ENCODE measurements around the gene NUDT4. TPM values are rescaled to one million over a fixed set of nuclear protein-coding genes. Genes with fewer than 3 reads are reported as not detected.

The NUDT4 gene
- polyA plus RNA-seq, 3 donors: 20.7 to 43.8 (median 35.6) TPM

DNA sequence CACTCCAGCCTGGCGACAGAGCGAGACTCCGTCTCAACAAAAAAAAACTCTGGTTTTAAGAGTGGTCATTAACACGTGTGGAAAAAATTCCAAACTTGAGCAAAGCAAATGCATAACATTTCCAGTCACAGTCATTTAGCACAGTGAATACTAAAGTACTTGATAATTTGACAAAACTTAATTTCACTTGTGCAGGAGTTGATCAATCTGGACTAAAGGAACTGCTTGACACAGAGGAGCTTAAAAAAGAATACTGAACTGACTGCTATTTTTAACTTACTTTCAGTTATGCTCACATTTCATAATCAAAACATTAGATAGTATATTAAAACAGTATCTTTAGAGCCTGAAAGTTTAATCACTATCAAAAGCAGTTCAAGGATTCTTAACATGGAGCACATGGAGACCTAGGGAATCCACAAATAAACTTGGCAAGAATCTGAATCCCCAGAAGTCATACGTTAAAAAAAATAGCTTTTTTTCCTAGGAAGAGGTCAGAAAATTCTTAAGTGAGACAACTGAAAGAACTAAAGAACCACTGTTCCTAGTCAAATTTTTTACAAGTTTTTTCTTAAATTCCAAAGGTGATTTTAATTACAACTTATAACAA is 56.6 kb downstream of the NUDT4 start:
- no peaks in the 10 kb centered on the region for H3K27me3 ChIP-seq (ENCODE audit: control insufficient read depth in 2 of 2, insufficient read depth in 2 of 2, low read length in 2 of 2)
- H3K9me3 ChIP-seq (replicated peaks in 1 of 2; ENCODE audit: control insufficient read depth in 1 of 2, insufficient read depth in 1 of 2, low read length in 2 of 2): no peaks in the 10 kb centered on the region
- H3K9me3 Mint-ChIP-seq: no peaks in the 10 kb centered on the region
- no peak overlapping the region for H2AFZ ChIP-seq (ENCODE audit: insufficient read depth, low read depth, low read length, poor library complexity, severe bottlenecking)
- H3K27ac ChIP-seq (ENCODE audit: low read depth in 1 of 2, low read length in 2 of 2): peak overlapping the region; percentile 48 to 73
- peaks cover 0 to 1% of the 10 kb centered on the region in 2 donors for H3K36me3 Mint-ChIP-seq
- H3K4me3 ChIP-seq (replicated peaks in 1 of 3; ENCODE audit: low read depth in 2 of 3, low read length in 3 of 3): peak overlapping the region in 2 of 3 experiments; percentile 26 to 60
- H3K27me3 Mint-ChIP-seq (ENCODE audit: low read depth in 3 of 3): no peaks in the 10 kb centered on the region
- H3K27ac Mint-ChIP-seq: peak overlapping the region; percentile 35 to 90 (median 77)
- TF ChIP-seq, protein P1, sequence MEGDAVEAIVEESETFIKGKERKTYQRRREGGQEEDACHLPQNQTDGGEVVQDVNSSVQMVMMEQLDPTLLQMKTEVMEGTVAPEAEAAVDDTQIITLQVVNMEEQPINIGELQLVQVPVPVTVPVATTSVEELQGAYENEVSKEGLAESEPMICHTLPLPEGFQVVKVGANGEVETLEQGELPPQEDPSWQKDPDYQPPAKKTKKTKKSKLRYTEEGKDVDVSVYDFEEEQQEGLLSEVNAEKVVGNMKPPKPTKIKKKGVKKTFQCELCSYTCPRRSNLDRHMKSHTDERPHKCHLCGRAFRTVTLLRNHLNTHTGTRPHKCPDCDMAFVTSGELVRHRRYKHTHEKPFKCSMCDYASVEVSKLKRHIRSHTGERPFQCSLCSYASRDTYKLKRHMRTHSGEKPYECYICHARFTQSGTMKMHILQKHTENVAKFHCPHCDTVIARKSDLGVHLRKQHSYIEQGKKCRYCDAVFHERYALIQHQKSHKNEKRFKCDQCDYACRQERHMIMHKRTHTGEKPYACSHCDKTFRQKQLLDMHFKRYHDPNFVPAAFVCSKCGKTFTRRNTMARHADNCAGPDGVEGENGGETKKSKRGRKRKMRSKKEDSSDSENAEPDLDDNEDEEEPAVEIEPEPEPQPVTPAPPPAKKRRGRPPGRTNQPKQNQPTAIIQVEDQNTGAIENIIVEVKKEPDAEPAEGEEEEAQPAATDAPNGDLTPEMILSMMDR (IDR thresholded peaks at IDR 0.05): no peak
- peak in 1 of 3 donors; percentile 44 for DNase-seq
- no peaks in the 10 kb centered on the region for H3K36me3 ChIP-seq (replicated peaks in 1 of 2; ENCODE audit: control insufficient read depth in 1 of 2, insufficient read depth in 2 of 2, low read length in 2 of 2)
- H3K4me2 ChIP-seq (replicated peaks; ENCODE audit: extremely low read depth, low read length, poor library complexity, severe bottlenecking): peak overlapping the region; percentile 66
- intact Hi-C loops (cut with micrococcal nuclease): no loop called here
- H3K9ac ChIP-seq (ENCODE audit: insufficient read depth, low read length, poor library complexity, severe bottlenecking): peak overlapping the region; percentile 21
- H3K4me3 Mint-ChIP-seq: peak overlapping the region; percentile 61 to 76
- WGBS (ENCODE audit: insufficient coverage): no CpG with 5 or more reads among the region's 5 CpGs
- H3K4me1 Mint-ChIP-seq: peaks cover 69% of the 10 kb centered on the region
- peaks cover 30 to 50% of the 10 kb centered on the region in 2 donors for H3K4me1 ChIP-seq (ENCODE audit: control insufficient read depth in 1 of 2, insufficient read depth in 2 of 2, low read length in 2 of 2)
- peaks cover 93% of the 10 kb centered on the region for H4K20me1 ChIP-seq (ENCODE audit: insufficient read depth, low read length)
- H3K79me2 ChIP-seq (ENCODE audit: insufficient read depth, low read length): peaks cover 100% of the 10 kb centered on the region

DNA sequence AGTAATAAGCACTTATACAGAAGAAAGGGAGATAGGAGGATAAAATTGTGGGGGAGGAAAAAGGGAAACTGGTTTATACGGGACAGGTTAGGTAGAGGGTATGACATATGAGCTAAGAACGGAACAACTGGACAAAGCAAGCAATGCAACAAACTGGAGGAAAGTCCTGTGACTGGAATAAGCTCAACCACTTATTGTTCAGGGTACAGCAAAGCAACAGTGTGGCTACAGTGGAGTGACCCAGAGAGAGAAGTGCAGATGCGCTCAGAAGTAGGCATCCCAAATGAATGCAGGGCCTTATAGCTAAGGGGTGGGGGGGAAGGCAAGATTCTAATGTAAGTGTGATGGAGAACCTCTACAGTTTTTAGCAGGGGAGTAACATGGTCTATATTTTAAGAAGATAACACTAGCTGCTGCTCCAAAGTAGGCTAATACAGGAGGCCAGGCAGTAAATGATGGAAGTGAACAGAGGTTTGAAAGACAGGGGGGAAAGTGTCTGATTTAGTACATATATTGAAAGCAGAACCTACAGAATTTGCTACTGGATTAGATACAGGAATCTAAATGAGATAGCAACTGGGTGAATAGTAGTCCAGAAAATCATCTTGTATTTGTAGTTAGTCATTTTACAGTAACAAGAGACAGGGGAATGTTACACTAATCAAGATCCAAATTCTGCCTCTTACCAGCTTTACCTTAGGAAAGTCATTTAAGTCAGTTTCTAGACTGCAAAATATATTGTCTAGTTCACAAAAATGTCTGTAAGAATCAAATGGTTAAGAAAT is 60.7 kb downstream of the NUDT4 start:
- Mint-ChIP-seq H3K27ac (peak overlapping the region in 3 of 7 donors; percentile 39 to 64 (median 41)), H3K27me3 (ENCODE audit: low read depth in 3 of 3) (no peaks in the 10 kb centered on the region), H3K36me3 (no peaks in the 10 kb centered on the region), H3K4me1 (peaks cover 73% of the 10 kb centered on the region), H3K9me3 (no peaks in the 10 kb centered on the region), H3K4me3 (no peak overlapping the region)
- peaks cover 70% of the 10 kb centered on the region for H4K20me1 ChIP-seq (ENCODE audit: insufficient read depth, low read length)
- H2AFZ ChIP-seq (ENCODE audit: insufficient read depth, low read depth, low read length, poor library complexity, severe bottlenecking): no peak overlapping the region
- no peaks in the 10 kb centered on the region for H3K36me3 ChIP-seq (replicated peaks in 1 of 2; ENCODE audit: control insufficient read depth in 1 of 2, insufficient read depth in 2 of 2, low read length in 2 of 2)
- TF ChIP-seq, protein P1 (IDR thresholded peaks at IDR 0.05): no peak
- 36% methylated on average over 2 of the region's 3 CpGs for WGBS (ENCODE audit: insufficient coverage)
- no peaks in the 10 kb centered on the region for H3K27me3 ChIP-seq (ENCODE audit: control insufficient read depth in 2 of 2, insufficient read depth in 2 of 2, low read length in 2 of 2)
- no peaks in the 10 kb centered on the region for H3K9me3 ChIP-seq (replicated peaks in 1 of 2; ENCODE audit: control insufficient read depth in 1 of 2, insufficient read depth in 1 of 2, low read length in 2 of 2)
- H3K79me2 ChIP-seq (ENCODE audit: insufficient read depth, low read length): peaks cover 83% of the 10 kb centered on the region
- DNase-seq: no peak
- H3K4me3 ChIP-seq (replicated peaks in 1 of 3; ENCODE audit: low read depth in 2 of 3, low read length in 3 of 3): no peak overlapping the region
- no peak overlapping the region for H3K4me2 ChIP-seq (replicated peaks; ENCODE audit: extremely low read depth, low read length, poor library complexity, severe bottlenecking)
- intact Hi-C loops (cut with micrococcal nuclease): no loop called here
- H3K9ac ChIP-seq (ENCODE audit: insufficient read depth, low read length, poor library complexity, severe bottlenecking): no peak overlapping the region
- H3K4me1 ChIP-seq (ENCODE audit: control insufficient read depth in 1 of 2, insufficient read depth in 2 of 2, low read length in 2 of 2): peaks cover 47 to 72% of the 10 kb centered on the region in 2 donors
- peak overlapping the region in 1 of 2 donors; percentile 37 for H3K27ac ChIP-seq (ENCODE audit: low read depth in 1 of 2, low read length in 2 of 2)
